BLaER1 treated with 17β-estradiol and CSF1 and Interleukin-3, amounts not matched to agents 10 nM and 100 nM (cell line): ENCODE measurements around the gene CCDC142.

Source experiments
- H3K27ac ChIP-seq, 11 experiments: shearing (Covaris generic); formaldehyde crosslinking; 2 replicates each; pipeline ENCODE4 v1.8.1; 2022
- H3K27me3 ChIP-seq, 11 experiments: shearing (Covaris generic); formaldehyde crosslinking; 2 replicates each; pipeline ENCODE4 v1.8.1; 2022
- H3K36me3 ChIP-seq, 11 experiments: shearing (Covaris generic); formaldehyde crosslinking; 2 replicates each; pipeline ENCODE4 v1.8.1; 2022
- H3K4me1 ChIP-seq, 10 experiments: shearing (Covaris generic); formaldehyde crosslinking; 2 replicates each; pipeline ENCODE4 v1.8.1; 2022
- H3K4me2 ChIP-seq, 11 experiments: shearing (Covaris generic); formaldehyde crosslinking; 2 replicates each; pipeline ENCODE4 v1.8.1; 2022
- H3K4me3 ChIP-seq, 10 experiments: shearing (Covaris generic); formaldehyde crosslinking; 2 replicates each; pipeline ENCODE4 v1.8.1; 2022
- H3K9ac ChIP-seq, 11 experiments: shearing (Covaris generic); formaldehyde crosslinking; 2 replicates each; pipeline ENCODE4 v1.8.1; 2022
- H3K9me3 ChIP-seq, 11 experiments: shearing (Covaris generic); formaldehyde crosslinking; replicated peaks in 1 of 11; 2 replicates each; pipeline ENCODE4 v1.8.1; 2022
- H4K20me1 ChIP-seq, 11 experiments: shearing (Covaris generic); formaldehyde crosslinking; 2 replicates each; pipeline ENCODE4 v1.8.1; 2022
- Cebpa-rat ChIP-seq, 11 experiments: shearing (Covaris generic); IDR thresholded peaks; 2 replicates each; pipeline ENCODE4 v1.8.1; 2022

Gene CCDC142

GRCh38 chr2:74439803-74440377, 42.9 kb downstream of the CCDC142 start:
- peak overlapping the region; percentile 62 to 74 (median 68) for H3K4me3 ChIP-seq
- H3K36me3 ChIP-seq, result no peaks in the 10 kb centered on the region
- peaks cover 0 to 13% (median 0%) of the 10 kb centered on the region in 11 experiments; a peak in 7 of 22 replicates for H3K9me3 ChIP-seq
- peaks cover 15 to 25% (median 20%) of the 10 kb centered on the region in 11 experiments for H3K27me3 ChIP-seq
- no peak for TF ChIP-seq Cebpa-rat (IDR thresholded peaks at IDR 0.05)
- peaks cover 64 to 78% (median 70%) of the 10 kb centered on the region in 10 experiments for H3K4me1 ChIP-seq
- H3K27ac ChIP-seq, result peak overlapping the region; percentile 48 to 94 (median 85)
- no peaks in the 10 kb centered on the region for H4K20me1 ChIP-seq
- peak overlapping the region; percentile 75 to 90 (median 82) for H3K9ac ChIP-seq
- peak overlapping the region; percentile 89 to 100 (median 99) for H3K4me2 ChIP-seq

DNA sequence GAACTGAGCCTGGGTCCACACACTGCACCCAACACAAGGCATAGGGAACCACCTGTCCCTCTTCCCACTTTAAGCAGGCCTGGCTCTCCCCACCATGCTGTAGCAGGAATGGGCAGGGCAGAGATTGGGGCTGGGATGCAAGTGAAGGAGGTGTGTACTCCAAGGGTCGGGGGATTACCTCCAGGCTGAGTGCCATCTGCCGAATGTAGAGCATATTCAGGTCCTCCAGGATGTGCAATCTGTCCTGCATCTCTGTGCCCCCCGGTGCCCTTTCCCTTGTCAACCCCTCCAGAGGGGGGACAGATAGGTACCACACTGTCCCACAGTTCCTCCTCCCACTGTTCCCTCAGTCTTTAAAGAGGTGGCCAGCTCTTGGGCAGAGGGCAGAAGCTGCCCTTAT, 43.4 kb downstream of the CCDC142 start:
- no peak for TF ChIP-seq Cebpa-rat (IDR thresholded peaks at IDR 0.05)
- peak overlapping the region; percentile 62 to 74 (median 68) for H3K4me3 ChIP-seq

DNA sequence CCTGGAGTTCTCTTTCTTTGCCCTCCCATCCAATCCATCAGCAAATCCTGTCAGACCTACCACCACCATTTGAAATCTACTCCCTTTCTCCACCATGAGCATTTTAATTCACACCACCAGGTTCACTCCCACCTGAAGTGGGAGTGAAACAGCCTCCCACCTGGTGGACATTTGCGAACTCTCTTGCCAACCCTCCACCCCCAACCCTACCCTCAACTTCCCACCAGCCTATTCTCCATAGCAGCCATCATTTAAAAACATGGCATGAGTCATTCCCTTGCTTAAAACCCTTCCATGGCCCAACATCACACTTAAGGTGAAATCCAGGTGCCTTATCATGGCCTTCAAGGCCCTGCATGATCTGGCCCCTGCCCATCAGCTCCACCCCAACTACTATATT, 44.5 kb downstream of the CCDC142 start:
- Histone ChIP-seq H3K4me1 (peaks cover 50 to 62% (median 55%) of the 10 kb centered on the region in 10 experiments), H3K4me2 (peak overlapping the region; percentile 89 to 100 (median 99))

More for the DNA sequence above, 43.4 kb downstream of the CCDC142 start:
- Histone ChIP-seq H3K36me3 (no peaks in the 10 kb centered on the region), H3K4me1 (peaks cover 60 to 72% (median 65%) of the 10 kb centered on the region in 10 experiments), H4K20me1 (no peaks in the 10 kb centered on the region), H3K27ac (peak overlapping the region; percentile 48 to 94 (median 85); a peak in 21 of 22 replicates), H3K9ac (peak overlapping the region; percentile 75 to 90 (median 82)), H3K4me2 (peak overlapping the region; percentile 89 to 100 (median 99)), H3K9me3 (peaks cover 0 to 13% (median 0%) of the 10 kb centered on the region in 11 experiments; a peak in 7 of 22 replicates), H3K27me3 (peaks cover 15 to 25% (median 20%) of the 10 kb centered on the region in 11 experiments)

GRCh38 chr2:74436848-74437695, 45.7 kb downstream of the CCDC142 start:
- Histone ChIP-seq H3K36me3 (peaks cover 1 to 7% (median 5%) of the 10 kb centered on the region in 11 experiments; a peak in 11 of 22 replicates), H3K27ac (peak overlapping the region; percentile 20 to 72 (median 59); a peak in 19 of 22 replicates), H3K27me3 (peaks cover 12 to 17% (median 16%) of the 10 kb centered on the region in 11 experiments), H3K9me3 (peaks cover 0 to 10% (median 0%) of the 10 kb centered on the region in 11 experiments; a peak in 7 of 22 replicates), H3K4me2 (peak overlapping the region; percentile 89 to 100 (median 99)), H3K4me3 (peak overlapping the region in 4 of 10 experiments; percentile 2 to 13 (median 3); a peak in 3 of 20 replicates), H3K4me1 (peaks cover 50 to 62% (median 55%) of the 10 kb centered on the region in 10 experiments), H4K20me1 (no peaks in the 10 kb centered on the region), H3K9ac (peak overlapping the region in 9 of 11 experiments; percentile 11 to 58 (median 31); a peak in 9 of 22 replicates)
- TF ChIP-seq Cebpa-rat (IDR thresholded peaks at IDR 0.05), result no peak

More for the DNA sequence above, 44.5 kb downstream of the CCDC142 start:
- H4K20me1 ChIP-seq, result no peaks in the 10 kb centered on the region
- 0 out of 20 replicates have a peak overlapping the region, but pooled peaks of 1 of the 10 experiments have one; percentile 3 for H3K4me3 ChIP-seq
- no peaks in the 10 kb centered on the region for H3K36me3 ChIP-seq
- peaks cover 0 to 13% (median 0%) of the 10 kb centered on the region in 11 experiments; a peak in 7 of 22 replicates for H3K9me3 ChIP-seq
- TF ChIP-seq Cebpa-rat (IDR thresholded peaks at IDR 0.05), result no peak
- peaks cover 15 to 25% (median 20%) of the 10 kb centered on the region in 11 experiments for H3K27me3 ChIP-seq
- H3K27ac ChIP-seq, result peak overlapping the region in 4 of 11 experiments; percentile 23 to 59 (median 54); a peak in 4 of 22 replicates
- H3K9ac ChIP-seq, result no peak overlapping the region

DNA sequence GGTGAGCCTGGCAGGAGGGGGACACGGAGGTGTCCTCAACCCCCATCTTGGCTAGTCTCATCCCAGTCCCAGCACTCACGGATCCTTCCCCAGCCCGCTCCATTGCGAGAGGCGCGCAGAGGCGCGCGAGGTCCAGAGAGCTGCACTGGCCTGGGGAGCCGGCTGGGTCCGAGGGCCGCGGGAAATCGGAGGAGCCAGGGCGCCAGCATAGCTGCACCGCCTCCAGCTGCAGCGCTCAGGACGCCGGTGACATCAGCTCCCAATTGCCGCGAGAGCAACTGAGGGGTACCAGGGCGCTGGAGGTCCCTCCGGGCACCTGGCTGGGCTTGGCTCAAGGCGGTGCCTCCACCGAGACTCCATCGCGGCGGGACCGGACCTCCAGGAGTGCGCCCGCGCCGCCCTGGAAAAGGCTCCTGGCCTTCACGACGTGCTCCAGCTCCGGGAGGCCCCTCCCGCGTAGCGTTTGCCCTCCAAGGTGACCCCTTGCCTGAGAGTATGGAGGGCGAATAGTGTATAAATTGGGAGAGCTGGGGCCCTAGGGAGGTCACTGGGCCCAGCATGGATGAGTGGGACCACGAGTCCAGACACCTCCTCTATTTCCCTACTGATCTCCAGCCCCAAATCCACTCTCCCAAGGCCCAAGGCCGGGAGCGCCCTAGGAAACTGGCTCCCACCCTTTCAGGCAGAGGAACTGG, 46.5 kb downstream of the CCDC142 start:
- no peak overlapping the region for H3K4me3 ChIP-seq
- H3K9ac ChIP-seq, result peak overlapping the region in 6 of 11 experiments; percentile 11 to 58 (median 39); a peak in 7 of 22 replicates
- no peaks in the 10 kb centered on the region for H4K20me1 ChIP-seq
- peak overlapping the region; percentile 20 to 72 (median 59); a peak in 18 of 22 replicates for H3K27ac ChIP-seq
- peak overlapping the region; percentile 89 to 100 (median 99) for H3K4me2 ChIP-seq
- H3K36me3 ChIP-seq, result peaks cover 4 to 15% (median 13%) of the 10 kb centered on the region in 11 experiments; a peak in 14 of 22 replicates
- peaks cover 0 to 2% (median 0%) of the 10 kb centered on the region in 11 experiments; a peak in 1 of 22 replicates for H3K9me3 ChIP-seq
- peaks cover 50 to 56% (median 52%) of the 10 kb centered on the region in 10 experiments for H3K4me1 ChIP-seq
- peaks cover 4 to 9% (median 7%) of the 10 kb centered on the region in 11 experiments for H3K27me3 ChIP-seq
- TF ChIP-seq Cebpa-rat (IDR thresholded peaks at IDR 0.05), result no peak

DNA sequence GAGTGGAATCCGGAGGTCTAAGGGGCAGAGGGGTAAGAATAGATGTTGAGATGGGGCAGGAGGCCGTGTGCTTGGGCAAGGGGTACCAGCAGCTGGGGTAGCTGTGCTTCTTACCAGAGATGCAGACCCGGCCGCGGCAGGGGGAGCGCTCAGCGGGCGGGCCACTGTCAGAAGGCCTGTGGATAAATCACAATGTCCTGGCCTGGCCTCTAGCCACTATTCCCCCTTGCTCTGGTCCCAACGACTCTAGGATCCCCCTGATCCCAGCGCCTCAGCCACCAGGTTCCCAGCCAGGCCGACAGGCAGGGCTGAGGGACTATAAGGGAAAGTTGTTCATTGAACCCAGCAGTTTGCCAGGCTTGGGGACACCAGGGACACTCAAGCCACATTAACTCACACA, 52.3 kb downstream of the CCDC142 start:
- no peak for TF ChIP-seq Cebpa-rat (IDR thresholded peaks at IDR 0.05)
- no peak overlapping the region for H3K4me2 ChIP-seq
- H3K27me3 ChIP-seq, result no peaks in the 10 kb centered on the region
- peaks cover 57 to 73% (median 63%) of the 10 kb centered on the region in 11 experiments for H3K36me3 ChIP-seq
- no peaks in the 10 kb centered on the region for H3K9me3 ChIP-seq
- peaks cover 0 to 3% (median 0%) of the 10 kb centered on the region in 11 experiments; a peak in 1 of 22 replicates for H4K20me1 ChIP-seq
- H3K27ac ChIP-seq, result no peak overlapping the region
- H3K9ac ChIP-seq, result 0 out of 22 replicates have a peak overlapping the region, but pooled peaks of 2 of the 11 experiments have one; percentile 10 to 33
- H3K4me3 ChIP-seq, result no peak overlapping the region
- peaks cover 0 to 15% (median 0%) of the 10 kb centered on the region in 10 experiments; a peak in 5 of 20 replicates for H3K4me1 ChIP-seq

- H3K4me3 ChIP-seq, result no peak overlapping the region
- H3K4me2 ChIP-seq, result no peak overlapping the region
- no peak overlapping the region for H3K27ac ChIP-seq
- peaks cover 0 to 3% (median 0%) of the 10 kb centered on the region in 11 experiments; a peak in 1 of 22 replicates for H4K20me1 ChIP-seq
- H3K9me3 ChIP-seq, result no peaks in the 10 kb centered on the region
- peaks cover 0 to 15% (median 0%) of the 10 kb centered on the region in 10 experiments; a peak in 4 of 20 replicates for H3K4me1 ChIP-seq
- 0 out of 22 replicates have a peak overlapping the region, but pooled peaks of 2 of the 11 experiments have one; percentile 10 to 33 for H3K9ac ChIP-seq
- peaks cover 65 to 80% (median 70%) of the 10 kb centered on the region in 11 experiments for H3K36me3 ChIP-seq
- no peak for TF ChIP-seq Cebpa-rat (IDR thresholded peaks at IDR 0.05)
- no peaks in the 10 kb centered on the region for H3K27me3 ChIP-seq
Observed at GRCh38 chr2:74429487-74430451, 53.0 kb downstream of the CCDC142 start.
